Stimulated activated CD8-positive, alpha-beta memory T cell treated with anti-CD3 and anti-CD28 coated beads, Interleukin-12 subunit alpha, Interleukin-12 subunit beta, amount 100 ng/mL, for 24 hours (primary cell): ENCODE data around the gene CCDC82.

Source experiments
- DNase-seq: peaks from one replicate; pipeline ENCODE4 v3.0.0-alpha.2; 2020; ENCODE audit errors: extremely low read depth

The CCDC82 gene

DNA sequence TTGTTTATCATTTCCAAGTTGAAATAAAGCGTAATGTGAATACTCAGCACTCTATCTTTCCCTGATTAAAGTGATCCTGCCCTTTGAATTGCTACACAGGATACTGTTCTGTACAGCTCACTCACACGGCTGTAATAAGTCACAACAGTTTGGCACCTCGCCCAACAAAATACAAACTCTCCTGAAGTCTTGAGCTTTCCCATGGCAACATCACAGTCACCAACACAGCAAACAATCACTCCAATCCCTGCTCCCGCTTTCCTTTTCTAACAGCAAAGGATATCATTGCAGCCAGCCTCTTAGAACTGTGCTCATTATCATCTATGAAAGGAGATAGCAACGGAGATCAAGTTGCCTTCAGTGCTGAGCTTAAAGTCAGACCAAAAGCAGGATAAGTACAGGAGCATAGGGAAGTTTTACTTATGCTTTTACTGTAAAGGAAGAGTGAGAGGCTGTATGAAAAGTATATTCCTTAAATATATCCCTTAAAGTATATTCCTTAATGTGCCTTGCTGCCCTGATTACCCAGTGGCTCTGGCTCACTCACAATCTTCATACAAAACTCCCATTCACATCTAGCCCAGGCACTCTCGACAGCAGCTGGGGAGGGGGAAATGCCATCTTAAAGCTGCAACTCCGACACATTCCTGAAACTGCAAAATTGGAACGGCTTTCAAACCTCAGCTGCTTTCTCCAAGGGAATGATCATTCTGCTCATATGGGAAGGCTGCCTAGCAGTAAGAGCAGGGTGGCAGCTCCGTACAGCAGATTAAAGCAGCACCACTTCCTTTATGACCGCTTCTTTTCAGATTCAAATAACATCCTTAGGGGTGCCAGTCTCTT, 82.6 kb downstream of the CCDC82 start:
- no peak for DNase-seq

DNA sequence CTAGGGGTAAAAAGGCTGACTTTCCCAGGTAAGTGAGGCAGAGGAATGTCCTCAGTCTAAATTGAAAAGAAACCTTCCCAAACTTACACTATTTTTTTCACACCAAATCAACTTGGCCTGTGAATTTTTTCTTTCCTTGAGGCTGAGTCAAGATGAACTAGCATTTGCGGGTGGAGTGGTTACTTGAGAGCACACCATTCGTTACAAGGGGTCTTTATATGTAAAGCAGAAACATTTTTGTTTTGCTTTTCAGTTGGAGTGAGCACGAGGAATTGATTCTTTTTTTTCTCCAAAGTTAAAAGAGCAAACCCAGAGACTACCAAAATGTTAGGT, 83.1 kb downstream of the CCDC82 start:
- DNase-seq: no peak

DNA sequence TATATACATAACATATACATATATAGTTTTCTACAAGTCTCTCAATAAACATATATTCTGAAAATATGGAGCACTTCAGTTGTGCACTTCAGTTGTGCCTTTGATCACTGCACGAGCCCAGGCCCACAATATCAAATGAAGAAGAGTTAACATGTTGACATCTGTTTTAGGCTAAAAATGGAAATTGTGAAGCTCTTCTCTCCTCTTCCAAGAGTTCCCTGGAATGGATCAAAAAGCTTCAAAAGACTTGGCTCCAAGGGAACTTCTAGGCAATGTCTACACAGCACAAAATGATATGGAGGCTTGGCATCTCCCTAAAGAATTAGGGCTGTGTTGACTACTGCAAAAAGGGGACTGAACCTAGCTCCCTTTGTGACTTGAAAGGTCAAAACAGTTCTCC, 83.6 kb downstream of the CCDC82 start:
- no peak for DNase-seq

DNA sequence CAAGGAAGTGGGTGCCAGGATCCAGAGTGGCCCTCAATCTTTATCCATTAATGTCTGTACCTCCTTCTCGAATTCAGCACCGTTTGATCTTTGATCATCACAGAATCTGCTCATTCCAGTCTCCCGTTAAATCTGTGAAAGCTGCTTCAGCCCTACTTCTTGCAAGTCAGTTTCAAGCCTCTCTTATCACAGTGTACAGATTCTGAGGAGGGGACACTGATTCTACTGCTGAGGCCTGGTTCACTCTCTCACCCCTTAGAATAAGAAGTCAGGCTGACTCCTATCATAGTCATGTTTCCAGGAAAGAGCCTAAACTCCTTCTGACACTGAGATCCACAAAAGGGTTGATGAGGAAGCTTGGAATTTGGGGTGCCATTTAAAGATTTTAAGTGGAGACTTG, 85.7 kb downstream of the CCDC82 start:
- DNase-seq: no peak

DNA sequence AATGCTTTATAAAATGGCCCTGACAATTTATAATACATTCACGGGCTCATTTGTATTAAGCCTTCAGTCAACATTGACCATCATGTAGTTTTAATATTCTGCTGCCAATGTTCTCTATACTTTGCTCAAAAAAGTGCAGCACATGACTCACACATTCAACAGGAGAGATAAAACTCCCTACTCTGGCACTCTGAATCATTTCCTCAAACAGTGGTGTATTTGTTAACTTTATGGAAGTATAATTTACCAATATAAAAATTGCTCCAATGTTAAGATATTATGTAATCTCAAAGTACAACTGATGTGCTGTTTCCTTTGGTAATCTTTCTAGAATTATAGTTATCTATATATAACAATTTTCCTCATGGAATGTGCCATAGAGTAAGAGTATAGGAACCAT, 86.6 kb downstream of the CCDC82 start:
- no peak for DNase-seq
